ENCODE data around the gene SEC61B. TPM values are rescaled to one million over a fixed set of nuclear protein-coding genes. Genes with fewer than 3 reads are reported as not detected.

The SEC61B gene
- total and polyA plus RNA-seq, 10 of the 15 experiments (the other 5 are each of a cell fraction or from before 2014, with no cell fraction given): 108 to 747 (median 301) TPM

DNA sequence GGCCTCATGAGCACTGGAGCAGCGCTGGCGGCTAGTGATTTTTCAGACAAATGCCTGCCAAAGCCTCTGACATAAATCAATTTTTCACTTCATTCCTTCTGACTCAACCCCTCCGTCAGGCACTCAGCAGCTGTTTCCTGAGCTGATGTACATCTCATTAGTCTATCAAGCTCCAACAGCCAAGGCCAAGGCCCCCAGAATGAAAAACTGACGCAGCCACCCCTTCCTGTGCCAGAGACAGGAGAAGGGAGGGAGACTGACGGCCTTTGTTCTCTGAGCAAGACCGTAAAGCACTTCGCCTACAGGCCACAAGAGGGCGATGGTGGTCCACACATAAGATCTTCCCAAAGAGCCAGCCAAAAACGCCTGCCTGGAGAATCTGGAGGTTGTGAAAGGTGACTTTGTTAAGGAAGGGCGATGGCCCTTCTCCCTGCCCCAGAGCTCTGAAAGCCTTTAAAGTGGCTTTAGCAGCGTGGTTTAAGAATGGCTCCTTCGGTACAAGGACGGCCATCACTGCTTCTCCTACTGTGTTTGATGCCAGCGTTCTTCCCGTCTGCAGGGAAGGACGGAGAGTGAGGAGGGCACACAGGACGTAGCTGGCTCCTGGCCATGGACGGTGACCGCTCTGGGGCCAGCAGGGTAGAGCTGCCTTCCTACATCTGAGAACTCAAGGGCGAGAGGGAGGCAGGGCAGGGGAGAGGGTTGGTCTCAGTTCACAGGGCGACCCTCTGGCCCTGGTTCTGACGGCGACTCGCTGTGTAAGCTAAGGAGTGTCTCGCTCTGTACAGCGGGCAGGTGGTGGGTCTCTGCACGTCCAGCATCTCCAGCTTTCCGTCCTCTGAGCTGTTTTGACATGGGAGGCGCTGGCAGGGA is 37.4 kb upstream of the SEC61B start (continued):
- TF ChIP-seq SREBF2 (IDR thresholded peaks at IDR 0.05; ENCODE audit: low read length) (no peak), ASH2L (IDR thresholded peaks at IDR 0.05; ENCODE audit: borderline replicate concordance, low read depth) (no peak), MEF2A (IDR thresholded peaks at IDR 0.05; ENCODE audit: insufficient read depth, low read depth, low read length) (0 out of 2 replicates have a peak, but pooled peaks have one; percentile 51), STAT1 (conservative IDR thresholded peaks at IDR 0.05) (peak; percentile 81; the same call in 1 of the 2 replicates), RAD21 (IDR thresholded peaks at IDR 0.05; ENCODE audit: insufficient read depth, low read depth, low read length) (peak; percentile 93), YBX1 (IDR thresholded peaks at IDR 0.05) (no peak), TCF3 (IDR thresholded peaks at IDR 0.05; ENCODE audit: borderline replicate concordance, insufficient read depth, low read depth, low read length) (no peak)
- TF ChIP-seq, protein P1, sequence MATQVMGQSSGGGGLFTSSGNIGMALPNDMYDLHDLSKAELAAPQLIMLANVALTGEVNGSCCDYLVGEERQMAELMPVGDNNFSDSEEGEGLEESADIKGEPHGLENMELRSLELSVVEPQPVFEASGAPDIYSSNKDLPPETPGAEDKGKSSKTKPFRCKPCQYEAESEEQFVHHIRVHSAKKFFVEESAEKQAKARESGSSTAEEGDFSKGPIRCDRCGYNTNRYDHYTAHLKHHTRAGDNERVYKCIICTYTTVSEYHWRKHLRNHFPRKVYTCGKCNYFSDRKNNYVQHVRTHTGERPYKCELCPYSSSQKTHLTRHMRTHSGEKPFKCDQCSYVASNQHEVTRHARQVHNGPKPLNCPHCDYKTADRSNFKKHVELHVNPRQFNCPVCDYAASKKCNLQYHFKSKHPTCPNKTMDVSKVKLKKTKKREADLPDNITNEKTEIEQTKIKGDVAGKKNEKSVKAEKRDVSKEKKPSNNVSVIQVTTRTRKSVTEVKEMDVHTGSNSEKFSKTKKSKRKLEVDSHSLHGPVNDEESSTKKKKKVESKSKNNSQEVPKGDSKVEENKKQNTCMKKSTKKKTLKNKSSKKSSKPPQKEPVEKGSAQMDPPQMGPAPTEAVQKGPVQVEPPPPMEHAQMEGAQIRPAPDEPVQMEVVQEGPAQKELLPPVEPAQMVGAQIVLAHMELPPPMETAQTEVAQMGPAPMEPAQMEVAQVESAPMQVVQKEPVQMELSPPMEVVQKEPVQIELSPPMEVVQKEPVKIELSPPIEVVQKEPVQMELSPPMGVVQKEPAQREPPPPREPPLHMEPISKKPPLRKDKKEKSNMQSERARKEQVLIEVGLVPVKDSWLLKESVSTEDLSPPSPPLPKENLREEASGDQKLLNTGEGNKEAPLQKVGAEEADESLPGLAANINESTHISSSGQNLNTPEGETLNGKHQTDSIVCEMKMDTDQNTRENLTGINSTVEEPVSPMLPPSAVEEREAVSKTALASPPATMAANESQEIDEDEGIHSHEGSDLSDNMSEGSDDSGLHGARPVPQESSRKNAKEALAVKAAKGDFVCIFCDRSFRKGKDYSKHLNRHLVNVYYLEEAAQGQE (IDR thresholded peaks at IDR 0.05; ENCODE audit: low read depth, low read length): no peak
- TF ChIP-seq, protein P2, sequence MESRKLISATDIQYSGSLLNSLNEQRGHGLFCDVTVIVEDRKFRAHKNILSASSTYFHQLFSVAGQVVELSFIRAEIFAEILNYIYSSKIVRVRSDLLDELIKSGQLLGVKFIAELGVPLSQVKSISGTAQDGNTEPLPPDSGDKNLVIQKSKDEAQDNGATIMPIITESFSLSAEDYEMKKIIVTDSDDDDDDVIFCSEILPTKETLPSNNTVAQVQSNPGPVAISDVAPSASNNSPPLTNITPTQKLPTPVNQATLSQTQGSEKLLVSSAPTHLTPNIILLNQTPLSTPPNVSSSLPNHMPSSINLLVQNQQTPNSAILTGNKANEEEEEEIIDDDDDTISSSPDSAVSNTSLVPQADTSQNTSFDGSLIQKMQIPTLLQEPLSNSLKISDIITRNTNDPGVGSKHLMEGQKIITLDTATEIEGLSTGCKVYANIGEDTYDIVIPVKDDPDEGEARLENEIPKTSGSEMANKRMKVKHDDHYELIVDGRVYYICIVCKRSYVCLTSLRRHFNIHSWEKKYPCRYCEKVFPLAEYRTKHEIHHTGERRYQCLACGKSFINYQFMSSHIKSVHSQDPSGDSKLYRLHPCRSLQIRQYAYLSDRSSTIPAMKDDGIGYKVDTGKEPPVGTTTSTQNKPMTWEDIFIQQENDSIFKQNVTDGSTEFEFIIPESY (IDR thresholded peaks at IDR 0.05): no peak
- TF ChIP-seq, protein P3, sequence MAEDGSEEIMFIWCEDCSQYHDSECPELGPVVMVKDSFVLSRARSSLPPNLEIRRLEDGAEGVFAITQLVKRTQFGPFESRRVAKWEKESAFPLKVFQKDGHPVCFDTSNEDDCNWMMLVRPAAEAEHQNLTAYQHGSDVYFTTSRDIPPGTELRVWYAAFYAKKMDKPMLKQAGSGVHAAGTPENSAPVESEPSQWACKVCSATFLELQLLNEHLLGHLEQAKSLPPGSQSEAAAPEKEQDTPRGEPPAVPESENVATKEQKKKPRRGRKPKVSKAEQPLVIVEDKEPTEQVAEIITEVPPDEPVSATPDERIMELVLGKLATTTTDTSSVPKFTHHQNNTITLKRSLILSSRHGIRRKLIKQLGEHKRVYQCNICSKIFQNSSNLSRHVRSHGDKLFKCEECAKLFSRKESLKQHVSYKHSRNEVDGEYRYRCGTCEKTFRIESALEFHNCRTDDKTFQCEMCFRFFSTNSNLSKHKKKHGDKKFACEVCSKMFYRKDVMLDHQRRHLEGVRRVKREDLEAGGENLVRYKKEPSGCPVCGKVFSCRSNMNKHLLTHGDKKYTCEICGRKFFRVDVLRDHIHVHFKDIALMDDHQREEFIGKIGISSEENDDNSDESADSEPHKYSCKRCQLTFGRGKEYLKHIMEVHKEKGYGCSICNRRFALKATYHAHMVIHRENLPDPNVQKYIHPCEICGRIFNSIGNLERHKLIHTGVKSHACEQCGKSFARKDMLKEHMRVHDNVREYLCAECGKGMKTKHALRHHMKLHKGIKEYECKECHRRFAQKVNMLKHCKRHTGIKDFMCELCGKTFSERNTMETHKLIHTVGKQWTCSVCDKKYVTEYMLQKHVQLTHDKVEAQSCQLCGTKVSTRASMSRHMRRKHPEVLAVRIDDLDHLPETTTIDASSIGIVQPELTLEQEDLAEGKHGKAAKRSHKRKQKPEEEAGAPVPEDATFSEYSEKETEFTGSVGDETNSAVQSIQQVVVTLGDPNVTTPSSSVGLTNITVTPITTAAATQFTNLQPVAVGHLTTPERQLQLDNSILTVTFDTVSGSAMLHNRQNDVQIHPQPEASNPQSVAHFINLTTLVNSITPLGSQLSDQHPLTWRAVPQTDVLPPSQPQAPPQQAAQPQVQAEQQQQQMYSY (CRISPR knock-in tag; IDR thresholded peaks at IDR 0.05): no peak
- TF ChIP-seq, protein P4, sequence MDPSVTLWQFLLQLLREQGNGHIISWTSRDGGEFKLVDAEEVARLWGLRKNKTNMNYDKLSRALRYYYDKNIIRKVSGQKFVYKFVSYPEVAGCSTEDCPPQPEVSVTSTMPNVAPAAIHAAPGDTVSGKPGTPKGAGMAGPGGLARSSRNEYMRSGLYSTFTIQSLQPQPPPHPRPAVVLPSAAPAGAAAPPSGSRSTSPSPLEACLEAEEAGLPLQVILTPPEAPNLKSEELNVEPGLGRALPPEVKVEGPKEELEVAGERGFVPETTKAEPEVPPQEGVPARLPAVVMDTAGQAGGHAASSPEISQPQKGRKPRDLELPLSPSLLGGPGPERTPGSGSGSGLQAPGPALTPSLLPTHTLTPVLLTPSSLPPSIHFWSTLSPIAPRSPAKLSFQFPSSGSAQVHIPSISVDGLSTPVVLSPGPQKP (IDR thresholded peaks at IDR 0.05; ENCODE audit: low read depth, low read length): no peak
- TF ChIP-seq, protein P5, sequence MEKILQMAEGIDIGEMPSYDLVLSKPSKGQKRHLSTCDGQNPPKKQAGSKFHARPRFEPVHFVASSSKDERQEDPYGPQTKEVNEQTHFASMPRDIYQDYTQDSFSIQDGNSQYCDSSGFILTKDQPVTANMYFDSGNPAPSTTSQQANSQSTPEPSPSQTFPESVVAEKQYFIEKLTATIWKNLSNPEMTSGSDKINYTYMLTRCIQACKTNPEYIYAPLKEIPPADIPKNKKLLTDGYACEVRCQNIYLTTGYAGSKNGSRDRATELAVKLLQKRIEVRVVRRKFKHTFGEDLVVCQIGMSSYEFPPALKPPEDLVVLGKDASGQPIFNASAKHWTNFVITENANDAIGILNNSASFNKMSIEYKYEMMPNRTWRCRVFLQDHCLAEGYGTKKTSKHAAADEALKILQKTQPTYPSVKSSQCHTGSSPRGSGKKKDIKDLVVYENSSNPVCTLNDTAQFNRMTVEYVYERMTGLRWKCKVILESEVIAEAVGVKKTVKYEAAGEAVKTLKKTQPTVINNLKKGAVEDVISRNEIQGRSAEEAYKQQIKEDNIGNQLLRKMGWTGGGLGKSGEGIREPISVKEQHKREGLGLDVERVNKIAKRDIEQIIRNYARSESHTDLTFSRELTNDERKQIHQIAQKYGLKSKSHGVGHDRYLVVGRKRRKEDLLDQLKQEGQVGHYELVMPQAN (conservative IDR thresholded peaks at IDR 0.05): 0 out of 2 replicates have a peak, but pooled peaks have one; percentile 30
- TF ChIP-seq, protein P6, sequence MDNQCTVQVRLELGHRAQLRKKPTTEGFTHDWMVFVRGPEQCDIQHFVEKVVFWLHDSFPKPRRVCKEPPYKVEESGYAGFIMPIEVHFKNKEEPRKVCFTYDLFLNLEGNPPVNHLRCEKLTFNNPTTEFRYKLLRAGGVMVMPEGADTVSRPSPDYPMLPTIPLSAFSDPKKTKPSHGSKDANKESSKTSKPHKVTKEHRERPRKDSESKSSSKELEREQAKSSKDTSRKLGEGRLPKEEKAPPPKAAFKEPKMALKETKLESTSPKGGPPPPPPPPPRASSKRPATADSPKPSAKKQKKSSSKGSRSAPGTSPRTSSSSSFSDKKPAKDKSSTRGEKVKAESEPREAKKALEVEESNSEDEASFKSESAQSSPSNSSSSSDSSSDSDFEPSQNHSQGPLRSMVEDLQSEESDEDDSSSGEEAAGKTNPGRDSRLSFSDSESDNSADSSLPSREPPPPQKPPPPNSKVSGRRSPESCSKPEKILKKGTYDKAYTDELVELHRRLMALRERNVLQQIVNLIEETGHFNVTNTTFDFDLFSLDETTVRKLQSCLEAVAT (IDR thresholded peaks at IDR 0.05): no peak

Measured in GM12878 (cell line).